Left lung (tissue), 10 donors: ENCODE data around the gene VAMP2. TPM values are rescaled to one million over a fixed set of nuclear protein-coding genes. Genes with fewer than 3 reads are reported as not detected.

Experiments
- ATAC-seq: fragments of 200-7000 bp; cut with Tn5 transposase; one replicate; pipeline ENCODE4 v1.9.1; 2020; ENCODE audit warnings: moderate library complexity
- DNase-seq, 4 donors: peaks; one replicate each; pipeline ENCODE4 v3.0.0-alpha.2; 2013 to 2020
- H3K27ac ChIP-seq, 2 donors: fragments of 200-600 bp; sonication (generic) in 1 of 2; one replicate each; pipeline versions ENCODE4 v1.5.0 to v1.8.0; 2020 to 2021
- H3K27me3 ChIP-seq, 2 donors: fragments of 200-600 bp; sonication (generic) in 1 of 2; one replicate each; pipeline versions ENCODE4 v1.5.0 to v1.8.0; 2020 to 2021
- H3K36me3 ChIP-seq, 2 donors: fragments of 200-600 bp; sonication (generic) in 1 of 2; one replicate each; pipeline versions ENCODE4 v1.5.0 to v1.8.0; 2020 to 2021
- H3K4me1 ChIP-seq, 2 donors: fragments of 200-600 bp; one replicate each; pipeline ENCODE4 v1.8.0; 2021
- H3K4me3 ChIP-seq, 2 donors: fragments of 200-600 bp; sonication (generic) in 1 of 2; one replicate each; pipeline versions ENCODE4 v1.5.0 to v1.8.0; 2020 to 2021; ENCODE audit warnings: mild to moderate bottlenecking in 1 of 2
- H3K9me3 ChIP-seq, 2 donors: fragments of 200-600 bp; sonication (generic) in 1 of 2; one replicate each; pipeline versions ENCODE4 v1.5.0 to v1.8.0; 2020 to 2021
- intact Hi-C, 2 donors: fragments of 100-400 bp; cut with DNase I; formaldehyde crosslinking; loops; one replicate each; pipeline versions ENCODE4 v1.11.2 to v1.14.2; 2022
- polyA plus RNA-seq, 6 donors: library from polyadenylated mRNA; unstranded; fragments of 120-200 nt; gene quantifications; one replicate each; pipeline ENCODE4 v1.2.1, GENCODE V29; 2013; ENCODE audit not compliant: insufficient read length in 6 of 6
- total RNA-seq, 2 donors: library from RNA; stranded (reverse); fragmentation: NEBNext Ultra II Directional; extraction: Animal tissue kit (Norgen Biotek cat#: 25700); gene quantifications; one replicate each; pipeline ENCODE4 v1.2.1, GENCODE V29; 2021
- TF ChIP-seq, protein P1 (sequence below), 2 donors: fragments of 200-600 bp; sonication (generic) in 1 of 2; IDR thresholded peaks; one replicate each; pipeline versions ENCODE4 v1.5.0 to v1.8.0; 2021; ENCODE audit warnings: antibody characterized with exemption in 2 of 2
- donor health status: DM: no; HTN: yes; CAD: no.
- donor health status: DM: no; HTN: no; CAD: no.

Gene VAMP2
- total and polyA plus RNA-seq, 8 donors: 48.3 to 108 (median 99.8) TPM

DNA sequence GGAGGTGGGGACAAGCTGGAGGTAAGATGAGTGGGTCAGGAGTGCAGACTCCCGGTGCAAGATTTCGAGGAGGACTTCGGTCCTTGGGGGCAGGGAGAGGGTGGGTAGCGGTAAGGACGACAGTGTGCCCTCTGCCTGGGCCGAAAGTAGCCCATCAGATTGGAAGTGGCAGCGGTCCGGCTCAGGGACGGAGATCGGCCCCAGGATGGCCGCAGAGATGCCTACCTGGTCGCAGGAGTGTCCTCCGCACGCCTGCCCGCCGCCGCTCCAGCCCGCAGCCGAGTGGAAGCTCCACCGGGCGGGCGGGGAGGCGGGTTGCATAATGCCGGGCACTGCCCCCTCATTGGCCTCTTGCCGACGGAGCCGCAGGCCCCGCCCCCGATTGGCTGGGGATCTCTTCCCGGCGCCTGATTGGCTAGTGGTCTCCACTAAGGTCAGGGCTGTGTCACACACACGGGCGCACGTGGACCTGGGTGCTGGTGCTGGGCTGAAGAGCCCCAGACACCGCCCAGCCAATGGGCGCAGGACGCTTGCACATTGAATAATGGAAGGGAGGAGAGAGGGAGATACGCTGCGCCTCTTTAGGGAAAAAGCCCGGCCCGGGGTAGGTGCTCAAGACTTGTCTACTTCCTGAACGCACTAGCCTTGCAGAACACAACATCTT, 10.5 kb downstream of the VAMP2 start, which contains the start of gene PER1:
TSS of gene PER1 (minus strand) at position 293 of the 664 bp plus-strand sequence. CDS start 1,698 bp downstream, outside the sequence.
- TF ChIP-seq, protein P1, sequence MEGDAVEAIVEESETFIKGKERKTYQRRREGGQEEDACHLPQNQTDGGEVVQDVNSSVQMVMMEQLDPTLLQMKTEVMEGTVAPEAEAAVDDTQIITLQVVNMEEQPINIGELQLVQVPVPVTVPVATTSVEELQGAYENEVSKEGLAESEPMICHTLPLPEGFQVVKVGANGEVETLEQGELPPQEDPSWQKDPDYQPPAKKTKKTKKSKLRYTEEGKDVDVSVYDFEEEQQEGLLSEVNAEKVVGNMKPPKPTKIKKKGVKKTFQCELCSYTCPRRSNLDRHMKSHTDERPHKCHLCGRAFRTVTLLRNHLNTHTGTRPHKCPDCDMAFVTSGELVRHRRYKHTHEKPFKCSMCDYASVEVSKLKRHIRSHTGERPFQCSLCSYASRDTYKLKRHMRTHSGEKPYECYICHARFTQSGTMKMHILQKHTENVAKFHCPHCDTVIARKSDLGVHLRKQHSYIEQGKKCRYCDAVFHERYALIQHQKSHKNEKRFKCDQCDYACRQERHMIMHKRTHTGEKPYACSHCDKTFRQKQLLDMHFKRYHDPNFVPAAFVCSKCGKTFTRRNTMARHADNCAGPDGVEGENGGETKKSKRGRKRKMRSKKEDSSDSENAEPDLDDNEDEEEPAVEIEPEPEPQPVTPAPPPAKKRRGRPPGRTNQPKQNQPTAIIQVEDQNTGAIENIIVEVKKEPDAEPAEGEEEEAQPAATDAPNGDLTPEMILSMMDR (IDR thresholded peaks at IDR 0.05): no peak
- DNase-seq (peak; percentile 83 to 99 (median 96)), ATAC-seq (peak; percentile 52)
- peaks cover 0 to 36% of the 10 kb centered on the region in 2 donors for H3K36me3 ChIP-seq
- no peaks in the 10 kb centered on the region for H3K9me3 ChIP-seq
- no peaks in the 10 kb centered on the region for H3K27me3 ChIP-seq
- H3K27ac ChIP-seq: peak within 1 kb of the TSS; percentile 97 to 100
- peak within 1 kb of the TSS; percentile 74 to 88 for H3K4me3 ChIP-seq
- peaks cover 31 to 75% of the 10 kb centered on the region in 2 donors for H3K4me1 ChIP-seq
- intact Hi-C loops: no loop called here

DNA sequence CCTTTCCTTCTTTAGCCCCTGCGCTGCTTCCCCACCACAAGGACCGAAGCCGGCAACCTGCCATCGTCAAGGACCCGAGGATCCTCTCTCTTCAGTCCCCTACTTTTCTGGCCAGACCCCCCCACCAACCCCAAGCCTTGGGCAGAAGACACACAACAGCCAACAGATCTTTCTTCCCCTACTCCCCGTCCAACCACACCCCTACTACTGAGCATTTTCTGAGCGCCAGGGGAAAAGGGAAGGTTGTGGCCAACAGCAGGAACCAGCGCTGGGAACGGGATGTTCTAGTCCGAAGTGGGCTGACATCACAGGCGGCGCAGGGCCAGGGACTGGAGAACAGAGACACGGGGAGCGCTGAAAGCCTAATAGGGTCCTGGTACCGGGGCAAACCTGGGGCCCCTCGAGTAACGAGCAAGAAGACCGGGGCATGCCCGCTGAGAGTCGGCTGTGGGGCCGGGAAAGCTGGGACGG, 11.1 kb downstream of the VAMP2 start:
- intact Hi-C loops: no loop called here
- H3K36me3 ChIP-seq: peaks cover 0 to 42% of the 10 kb centered on the region in 2 donors
- H3K27me3 ChIP-seq: no peaks in the 10 kb centered on the region
- peak overlapping the region; percentile 97 to 100 for H3K27ac ChIP-seq
- H3K4me3 ChIP-seq: peak overlapping the region; percentile 74 to 88
- H3K4me1 ChIP-seq: peaks cover 26 to 69% of the 10 kb centered on the region in 2 donors
- peak; percentile 75 to 91 (median 82) for DNase-seq
- H3K9me3 ChIP-seq: no peaks in the 10 kb centered on the region
- ATAC-seq: peak; percentile 1
- TF ChIP-seq, protein P1 (IDR thresholded peaks at IDR 0.05): no peak

DNA sequence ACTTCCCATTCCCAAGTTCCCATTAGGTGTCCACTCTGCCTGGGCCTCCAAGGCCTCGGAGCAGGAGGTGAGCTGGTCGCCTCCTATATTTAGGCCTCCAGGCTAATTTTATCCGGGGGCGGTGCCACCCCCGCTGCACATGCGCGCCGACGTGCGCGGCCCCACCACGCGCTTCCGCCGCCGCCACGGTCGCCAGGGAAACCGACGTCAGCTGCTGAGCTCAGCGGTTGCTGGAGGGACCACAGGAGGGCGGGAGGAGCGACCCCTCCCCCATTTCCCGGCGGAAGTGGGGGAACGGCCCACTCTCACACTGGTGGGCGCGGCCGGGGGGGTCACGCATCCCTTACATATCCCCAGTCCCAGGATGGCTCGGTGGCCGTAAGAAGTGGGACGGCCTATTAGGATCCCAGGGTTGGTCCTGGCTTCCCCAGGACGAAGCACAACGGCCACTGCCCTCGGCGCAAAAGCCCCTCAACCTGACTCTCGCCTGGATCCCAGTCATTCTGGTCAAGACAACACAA, 11.6 kb downstream of the VAMP2 start:
- intact Hi-C loops: no loop called here
- Histone ChIP-seq H3K27me3 (no peaks in the 10 kb centered on the region), H3K9me3 (no peaks in the 10 kb centered on the region), H3K27ac (peak overlapping the region; percentile 97 to 100), H3K36me3 (peaks cover 3 to 47% of the 10 kb centered on the region in 2 donors), H3K4me3 (peak overlapping the region; percentile 74 to 88), H3K4me1 (peaks cover 26 to 68% of the 10 kb centered on the region in 2 donors)
- DNase-seq (peak; percentile 90 to 97 (median 96)), ATAC-seq (peak; percentile 46)
- TF ChIP-seq, protein P1 (IDR thresholded peaks at IDR 0.05): peak in 1 of 2 donors; percentile 9

DNA sequence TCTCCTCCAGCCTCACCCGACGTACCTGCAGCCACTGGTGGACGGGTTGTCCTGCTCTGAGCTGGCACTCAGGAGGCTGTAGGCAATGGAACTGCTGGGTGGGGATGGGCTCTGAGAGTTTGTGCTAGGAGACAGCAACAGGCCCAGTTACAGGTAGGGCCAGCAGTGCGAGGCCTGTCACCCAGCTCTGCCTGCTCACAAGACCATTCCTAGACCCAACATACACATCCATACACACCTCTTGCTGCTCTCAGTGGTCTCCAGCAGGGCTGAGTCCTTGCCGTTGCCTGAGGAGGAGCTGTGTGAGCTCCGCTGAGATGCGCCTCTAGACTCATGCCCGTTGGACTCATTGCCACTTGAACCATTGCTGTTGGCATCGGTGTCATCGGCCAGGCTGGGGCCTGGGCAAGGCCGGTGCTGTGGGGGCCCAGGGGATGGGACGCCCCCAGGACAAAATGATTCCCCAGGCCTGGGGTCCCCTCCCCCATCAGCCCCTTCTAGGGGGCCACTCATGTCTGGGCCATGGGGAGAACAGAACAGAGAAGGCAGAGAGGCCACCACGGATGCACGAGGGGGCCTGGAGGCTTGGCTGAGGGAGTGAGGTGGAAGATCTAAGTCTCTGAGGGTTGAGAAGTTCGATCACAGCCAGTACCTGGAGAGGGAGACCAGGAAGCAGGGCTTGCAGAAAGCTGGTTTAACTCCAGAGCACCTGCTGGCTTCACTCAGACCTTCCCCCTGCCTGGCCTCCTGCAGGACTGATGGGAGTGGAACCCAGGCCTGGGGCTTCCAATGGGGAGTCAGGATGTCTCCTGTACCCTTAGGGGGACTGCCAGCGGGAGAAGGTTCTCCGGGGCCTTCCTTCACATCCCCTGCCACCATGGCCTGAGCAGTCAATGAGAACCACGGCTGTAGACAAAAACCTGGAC, 12.3 kb downstream of the VAMP2 start:
- TF ChIP-seq, protein P1 (IDR thresholded peaks at IDR 0.05): no peak
- DNase-seq (peak in 1 of 4 donors; percentile 67), ATAC-seq (no peak)
- H3K36me3 ChIP-seq: peaks cover 7 to 54% of the 10 kb centered on the region in 2 donors
- peaks cover 26 to 62% of the 10 kb centered on the region in 2 donors for H3K4me1 ChIP-seq
- H3K9me3 ChIP-seq: no peaks in the 10 kb centered on the region
- H3K4me3 ChIP-seq: peak overlapping the region; percentile 74 to 88
- intact Hi-C loops: no loop called here
- peak overlapping the region; percentile 97 to 100 for H3K27ac ChIP-seq
- H3K27me3 ChIP-seq: no peaks in the 10 kb centered on the region
